GM21367 (cell line): ENCODE data around the gene SPOP.
"Not testable (repeated sequence)": the region's sequence is repeated elsewhere in the genome, so short reads cannot be mapped to it uniquely, and the experiment has no call there.

Experiments
- ATAC-seq: cut with Tn5 transposase; IDR thresholded peaks from one replicate; pipeline ENCODE4 v1.9.1; 2021; ENCODE audit not compliant: unreplicated experiment

Gene SPOP

DNA sequence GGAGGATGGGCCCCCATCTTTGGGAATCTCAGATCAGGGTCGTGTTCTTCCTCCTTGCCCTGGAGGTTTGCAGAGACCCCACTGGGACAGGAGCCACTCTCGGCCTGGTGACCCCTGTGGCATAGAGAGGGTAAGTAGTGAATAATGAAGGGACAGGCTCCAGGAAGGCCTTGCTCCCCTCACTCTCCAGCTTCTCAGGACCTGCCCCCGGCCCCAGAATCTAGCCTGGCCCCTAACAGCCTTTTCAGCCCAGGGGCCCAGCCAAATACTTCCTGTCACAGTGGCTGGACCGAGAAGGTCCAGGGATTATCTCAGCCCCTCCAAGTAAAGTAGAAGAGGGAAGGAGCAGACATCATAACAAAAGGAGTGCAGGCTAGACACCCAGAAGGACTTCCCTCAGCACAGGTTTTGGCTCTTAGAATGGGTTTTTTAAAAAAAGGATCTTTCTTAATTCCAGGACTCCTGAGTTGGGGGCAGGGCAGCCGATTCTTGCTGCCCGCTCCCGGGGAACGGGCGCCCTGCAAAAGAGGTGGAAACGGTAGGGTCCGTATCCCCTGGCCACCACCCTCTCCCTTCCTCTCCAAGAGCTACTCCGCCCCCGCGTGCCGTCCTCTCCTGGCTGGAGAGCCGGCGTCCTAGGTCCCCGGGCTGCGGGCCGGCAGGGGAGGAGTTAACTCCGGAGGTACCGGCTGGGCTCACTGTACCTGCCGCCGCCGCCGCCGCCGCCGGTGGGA is 102.8 kb downstream of the SPOP start:
- no peak for ATAC-seq

DNA sequence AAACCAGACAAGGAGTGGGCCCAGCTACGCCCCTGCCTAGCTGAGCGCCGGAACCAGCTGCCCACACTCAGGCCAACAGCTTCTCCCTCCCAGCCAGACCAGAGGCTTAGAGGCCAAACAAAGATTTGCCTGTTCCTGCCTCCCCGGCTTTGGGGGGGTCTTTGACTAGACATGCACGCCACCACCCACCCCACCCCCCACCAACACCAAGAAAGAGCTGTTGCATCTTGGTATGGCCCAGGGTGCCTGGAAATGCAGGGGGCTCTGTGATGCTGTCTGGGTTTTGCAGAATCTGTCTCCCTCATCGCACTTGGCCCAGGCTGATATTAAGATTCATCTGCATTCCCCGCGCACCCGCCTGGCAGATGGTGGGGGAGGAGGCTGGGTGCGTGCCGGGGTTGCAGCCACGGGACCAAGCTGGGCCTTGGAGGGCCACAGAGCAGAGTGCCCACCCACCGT is 103.5 kb downstream of the SPOP start:
- ATAC-seq, result no peak

DNA sequence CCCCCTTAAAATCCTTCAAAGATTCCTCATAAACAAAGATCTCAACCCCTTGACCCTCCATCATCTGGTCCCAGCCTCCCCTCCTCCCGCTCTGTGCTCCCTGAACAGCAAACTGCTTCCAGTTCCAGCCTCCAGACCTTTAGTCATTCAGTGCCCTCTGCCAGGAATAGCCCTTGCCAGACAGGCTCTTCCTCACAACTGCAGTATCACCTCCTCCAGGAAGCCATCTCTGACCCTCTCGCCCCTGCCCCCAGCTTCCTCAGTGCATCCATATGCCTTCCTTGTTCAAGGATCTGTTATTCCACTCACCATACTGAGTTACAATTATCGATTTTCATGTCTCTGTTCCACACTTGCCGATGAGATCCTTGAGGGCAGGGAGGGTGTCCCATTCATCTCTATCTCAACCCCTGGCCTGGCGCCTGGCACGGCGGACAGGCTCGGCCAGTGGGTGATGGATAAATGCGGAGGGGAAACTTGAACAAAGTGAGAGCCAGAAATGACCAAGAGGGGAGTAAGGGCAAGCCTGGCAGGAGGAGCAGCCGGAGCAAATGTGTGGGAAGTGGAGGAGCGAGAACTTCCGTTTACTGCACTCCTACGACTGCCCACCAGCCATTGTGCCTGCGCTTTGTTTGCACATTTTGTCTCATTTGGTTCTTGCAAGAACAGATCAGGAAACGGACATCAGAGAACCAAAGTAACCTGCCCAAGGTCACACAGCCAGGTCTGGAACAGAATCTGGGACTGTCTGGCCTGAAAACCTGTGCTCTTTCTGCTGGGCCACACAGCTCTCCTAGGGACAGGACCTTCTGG is 104.2 kb downstream of the SPOP start:
- no peak for ATAC-seq

DNA sequence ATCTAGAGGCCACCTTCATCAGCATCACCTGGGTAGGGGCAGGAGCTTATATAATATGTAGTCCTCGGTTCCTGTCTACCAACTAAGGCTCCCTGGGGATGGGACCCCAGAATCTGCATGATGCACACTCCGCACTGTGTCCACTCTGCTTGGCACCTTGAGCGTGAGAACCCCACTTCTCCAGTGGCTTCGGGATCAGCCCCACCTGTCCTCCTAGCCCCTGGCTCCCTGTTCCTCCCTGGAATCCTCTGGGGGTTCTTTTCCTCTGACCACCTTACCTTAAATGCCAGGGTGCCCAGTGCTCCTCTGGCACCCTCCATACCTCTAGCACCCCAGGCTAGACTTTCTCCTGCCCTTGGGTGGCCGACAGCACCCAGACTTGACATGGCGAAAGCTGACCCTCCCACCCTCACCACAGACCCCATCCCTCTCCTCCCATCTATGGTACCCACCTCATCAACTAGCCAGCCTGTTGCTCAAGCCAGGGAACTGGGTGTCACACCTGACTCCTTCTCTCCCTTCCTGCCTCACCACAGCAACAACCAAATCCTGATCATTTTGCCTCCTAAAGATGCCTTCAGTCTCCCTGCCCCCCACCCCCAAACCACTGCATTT is 105.0 kb downstream of the SPOP start:
- no peak for ATAC-seq

DNA sequence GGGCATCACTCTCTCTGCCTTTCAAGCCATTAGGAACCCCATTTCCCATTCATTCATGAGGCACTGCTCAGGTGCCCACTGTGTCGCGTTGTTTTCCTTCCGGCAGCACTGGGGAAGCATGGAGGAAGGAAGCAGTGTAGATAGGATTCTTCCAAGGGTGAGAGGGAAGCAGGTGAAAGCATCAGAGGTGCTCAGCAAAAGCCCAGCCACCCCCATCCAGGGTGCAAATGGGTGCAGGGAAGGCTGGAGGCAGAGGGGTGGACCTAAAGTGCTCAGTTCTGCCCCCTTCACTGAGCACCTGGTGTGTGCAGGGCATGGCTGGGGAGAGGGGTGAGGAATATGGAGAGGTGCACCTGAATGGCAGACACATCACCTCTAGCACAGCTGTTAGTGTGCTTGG is 105.7 kb downstream of the SPOP start:
- no peak for ATAC-seq

DNA sequence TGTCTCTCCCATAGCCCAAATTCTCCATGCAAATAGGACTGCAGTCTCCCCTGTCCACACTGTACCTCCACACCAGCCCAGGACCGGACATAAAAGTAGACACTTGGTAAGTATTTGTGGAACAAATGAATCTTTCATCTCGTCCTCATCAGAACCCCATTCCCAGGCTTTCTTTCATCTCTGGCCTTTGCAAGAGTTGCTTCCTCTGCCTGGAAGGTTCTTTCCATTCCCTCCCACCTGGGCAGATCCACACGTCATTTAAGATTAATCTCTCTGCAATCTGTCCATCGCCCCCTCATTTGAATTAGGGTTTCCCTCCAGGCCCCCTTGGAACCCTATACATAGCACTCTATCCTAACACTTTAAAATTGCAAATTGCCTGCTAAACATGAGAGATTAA is 106.1 kb downstream of the SPOP start:
- no peak for ATAC-seq

DNA sequence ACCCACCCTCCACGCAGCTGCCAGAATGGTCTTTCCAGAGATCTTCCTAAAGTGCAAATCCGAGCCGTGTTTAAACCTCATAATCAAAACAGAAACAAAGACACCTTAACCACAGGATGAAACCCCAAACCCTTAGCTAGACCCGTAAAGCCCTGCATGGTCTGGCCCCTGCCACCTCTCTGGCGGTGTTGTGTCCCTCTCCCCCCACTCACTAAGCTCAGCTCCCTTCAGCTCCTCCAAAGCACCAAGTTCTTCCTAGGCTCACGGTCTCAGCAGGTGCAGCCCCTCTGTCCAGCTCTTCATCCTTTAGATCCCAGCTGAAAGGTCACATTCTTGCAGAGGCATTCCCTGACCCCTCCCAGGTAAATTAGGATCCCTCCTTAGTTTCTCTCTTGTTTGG is 106.6 kb downstream of the SPOP start:
- no peak for ATAC-seq

DNA sequence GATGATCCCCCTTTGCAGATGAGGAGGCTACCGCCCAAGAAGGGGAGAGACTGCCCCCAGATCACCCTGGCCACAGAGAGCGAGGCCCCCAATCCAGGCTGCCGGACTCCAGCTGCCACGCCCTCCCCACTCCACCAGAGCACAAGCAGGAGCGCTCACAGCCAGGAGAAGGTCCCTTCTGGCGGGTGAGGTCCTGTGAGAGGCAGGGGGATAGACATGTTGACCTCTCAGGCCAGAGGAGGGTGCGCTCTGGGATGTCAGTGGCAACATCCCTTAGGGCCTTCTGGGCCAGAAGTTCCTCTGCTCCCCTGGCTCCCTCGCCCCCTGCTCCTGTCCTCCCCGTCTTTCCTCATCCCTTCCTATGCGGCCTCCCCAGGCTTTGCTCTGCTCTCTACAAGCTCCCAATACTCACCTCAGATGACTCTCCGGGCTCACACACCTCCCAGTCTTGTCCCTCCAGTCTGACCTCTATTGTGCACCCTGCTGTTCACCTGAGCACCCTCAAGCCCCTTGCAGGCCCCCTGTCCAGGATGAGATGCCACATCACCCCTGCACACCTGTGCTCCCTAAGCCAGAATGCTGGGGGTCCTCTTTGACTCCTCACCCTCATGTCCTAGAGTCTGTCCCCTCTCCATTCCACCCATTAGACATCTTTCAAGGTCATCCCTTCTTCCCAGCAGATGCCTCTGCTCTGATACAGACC is 107.2 kb downstream of the SPOP start:
- ATAC-seq, result no peak

DNA sequence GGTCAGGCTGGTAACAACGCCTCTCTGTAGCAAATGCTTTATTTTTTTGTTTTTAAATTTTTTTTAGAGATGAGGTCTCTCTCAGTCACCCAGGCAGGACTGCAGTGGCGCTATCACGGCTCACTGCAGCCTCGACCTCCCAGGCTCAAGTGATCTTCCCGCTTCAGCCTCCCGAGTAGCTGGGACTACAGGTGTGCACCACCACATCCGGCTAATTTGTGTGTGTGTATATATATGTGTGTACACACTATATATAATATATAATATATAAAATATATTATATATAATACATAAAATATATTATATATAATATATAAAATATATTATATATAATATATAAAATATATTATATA is 109.2 kb downstream of the SPOP start:
- ATAC-seq, result not testable (repeated sequence)

DNA sequence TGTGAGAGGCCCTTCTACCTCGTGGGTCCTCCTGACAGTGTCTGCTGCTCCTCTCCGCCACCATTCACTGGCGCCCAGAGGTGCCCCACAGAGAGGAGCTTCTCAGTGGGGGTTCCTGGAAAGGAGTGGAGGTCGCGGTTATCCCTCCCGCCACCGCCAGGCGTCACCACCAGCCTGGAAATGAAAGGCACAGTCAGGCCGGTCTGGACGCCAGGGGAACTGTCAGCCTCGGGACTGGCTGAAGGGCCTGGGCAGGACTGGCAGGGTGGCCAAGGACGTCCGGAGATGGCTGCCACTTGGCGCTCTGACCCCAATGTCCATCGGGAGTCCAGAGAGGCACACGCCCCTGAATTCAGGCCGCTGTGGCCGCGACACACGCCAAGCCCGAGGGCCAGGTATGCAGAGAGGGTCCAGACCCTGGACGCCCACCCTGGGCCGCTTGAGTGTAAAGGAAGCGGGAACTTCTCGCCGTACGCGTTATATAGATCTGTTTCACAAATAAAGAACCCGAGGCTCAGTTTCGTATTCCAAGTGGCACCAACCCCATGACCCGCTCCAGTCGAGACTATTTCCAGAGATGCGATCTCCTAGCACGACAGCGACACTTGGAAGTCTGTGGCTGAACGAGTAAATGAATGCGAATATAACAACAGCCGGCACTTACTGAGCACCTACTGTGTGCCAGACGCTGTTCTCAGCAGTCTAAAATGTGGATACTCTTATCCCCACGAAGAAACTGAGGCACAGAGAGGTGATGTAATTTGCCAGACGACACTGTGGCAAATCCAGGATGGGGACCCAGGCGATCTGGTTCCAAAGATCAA is 109.8 kb downstream of the SPOP start:
- ATAC-seq, result no peak

DNA sequence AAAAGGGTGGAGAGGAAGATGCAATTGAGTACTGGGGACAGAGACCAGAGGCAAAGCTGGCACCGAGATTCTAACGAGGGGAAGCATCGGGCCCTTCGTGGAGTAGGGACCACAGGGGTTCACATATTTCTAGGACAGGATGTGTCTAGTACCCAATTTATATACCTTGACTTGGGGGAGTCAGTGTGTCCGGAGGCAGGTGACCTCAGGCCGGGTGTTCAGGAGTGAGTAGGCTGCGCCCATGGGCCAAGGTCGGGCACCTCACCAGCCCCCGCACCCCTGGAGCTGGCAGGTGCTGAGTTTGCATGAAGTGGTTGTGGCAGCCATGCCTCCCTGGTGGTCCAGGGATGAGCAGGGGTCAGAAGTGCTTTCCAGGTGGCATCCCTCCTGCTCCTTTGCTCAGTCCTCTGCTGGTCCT is 110.8 kb downstream of the SPOP start:
- ATAC-seq, result no peak

DNA sequence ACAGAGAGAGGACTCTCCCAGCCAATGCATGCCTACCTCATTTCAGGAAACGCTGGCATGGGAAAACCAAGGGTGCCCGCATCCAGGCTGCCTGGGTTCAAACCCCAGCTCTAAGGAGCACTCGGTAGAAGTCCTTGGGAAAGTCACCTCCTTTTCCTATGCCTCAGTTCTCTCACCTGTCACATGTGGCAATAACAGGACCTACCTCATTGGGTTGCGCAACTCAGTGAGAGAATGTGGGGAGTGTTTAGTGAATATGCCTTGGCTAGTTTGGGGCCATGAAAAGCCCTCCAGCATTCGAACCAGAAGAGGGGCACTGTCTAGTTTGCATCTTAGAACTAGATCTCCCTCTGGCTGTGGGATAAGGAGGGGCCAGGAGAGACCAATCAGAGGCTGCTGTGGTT is 111.2 kb downstream of the SPOP start:
- ATAC-seq, result no peak

DNA sequence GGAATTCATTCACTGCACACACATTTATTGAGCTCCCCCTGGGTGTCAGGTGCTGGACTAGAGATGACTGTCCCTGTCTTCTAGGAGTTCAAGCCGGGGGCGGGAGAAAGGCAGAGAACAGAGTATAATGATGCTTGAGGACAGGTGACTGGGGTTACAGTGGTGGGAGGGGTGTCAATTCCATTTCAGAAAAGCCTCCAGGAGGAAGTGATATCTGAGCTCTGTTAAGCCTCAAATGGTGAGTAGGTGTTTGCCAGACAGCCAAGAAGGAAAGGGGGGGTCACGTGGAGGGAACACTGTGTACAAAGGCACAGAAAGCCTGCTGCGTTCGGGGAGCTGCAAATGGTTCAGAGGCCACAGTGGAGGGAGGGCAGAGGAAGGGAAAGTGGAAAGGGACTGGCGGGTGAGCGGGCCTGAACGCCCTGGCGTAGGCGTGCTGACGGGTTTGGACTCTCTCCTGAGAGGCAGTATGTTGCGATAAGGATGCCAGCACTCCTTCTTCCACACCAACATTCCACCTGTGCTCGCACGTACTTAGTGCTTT is 111.9 kb downstream of the SPOP start:
- no peak for ATAC-seq

DNA sequence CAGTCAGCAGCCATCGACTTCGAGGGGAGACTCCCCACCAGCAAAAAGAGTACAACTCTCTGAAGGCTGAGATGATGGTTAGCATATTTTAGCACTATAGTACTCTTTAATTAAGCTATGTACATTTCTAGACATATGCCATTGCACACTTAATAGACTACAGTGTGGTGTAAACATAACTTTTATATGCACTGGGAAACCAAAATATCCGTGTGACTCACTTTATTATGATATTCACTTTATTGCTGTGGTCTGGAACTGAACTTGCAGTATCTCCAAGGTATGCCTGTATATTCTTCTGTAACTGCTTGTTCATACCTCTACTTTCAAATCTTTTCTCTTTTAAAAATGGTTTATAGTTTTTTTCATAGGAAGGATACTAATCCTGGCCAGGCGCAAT is 113.3 kb downstream of the SPOP start:
- no peak for ATAC-seq

DNA sequence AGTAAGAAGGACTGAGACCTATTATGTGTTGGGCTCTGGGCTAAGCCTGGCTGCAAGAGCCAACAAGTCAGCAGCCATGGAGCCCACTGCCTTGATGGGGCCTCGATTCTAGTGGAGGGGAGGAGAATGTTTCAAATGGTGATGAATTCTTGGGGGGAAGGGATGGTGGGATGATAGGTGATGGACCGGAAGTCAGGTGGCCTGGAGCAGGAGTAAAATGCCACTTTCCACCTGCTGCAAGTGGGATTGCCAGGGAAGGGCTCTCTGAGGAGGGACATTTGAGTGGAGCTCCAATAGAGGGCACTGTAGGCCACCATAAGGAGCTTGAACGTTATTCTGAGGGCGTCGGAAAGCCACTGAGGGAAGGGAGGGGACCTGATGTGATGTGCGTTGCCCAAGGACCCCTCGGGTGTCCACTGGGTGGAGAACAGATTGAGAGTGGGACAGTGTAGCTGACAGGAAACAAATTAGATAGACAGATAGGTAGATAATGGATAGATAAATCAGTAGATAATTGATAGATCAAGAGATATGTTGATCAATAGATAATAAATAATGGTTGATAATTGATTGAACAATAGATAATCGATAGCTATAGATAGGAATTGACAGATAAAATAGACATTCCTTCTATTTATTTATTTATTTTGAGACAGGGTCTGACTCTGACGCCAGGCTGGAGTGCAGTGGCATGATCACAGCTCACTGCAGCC is 120.4 kb downstream of the SPOP start:
- ATAC-seq, result no peak

DNA sequence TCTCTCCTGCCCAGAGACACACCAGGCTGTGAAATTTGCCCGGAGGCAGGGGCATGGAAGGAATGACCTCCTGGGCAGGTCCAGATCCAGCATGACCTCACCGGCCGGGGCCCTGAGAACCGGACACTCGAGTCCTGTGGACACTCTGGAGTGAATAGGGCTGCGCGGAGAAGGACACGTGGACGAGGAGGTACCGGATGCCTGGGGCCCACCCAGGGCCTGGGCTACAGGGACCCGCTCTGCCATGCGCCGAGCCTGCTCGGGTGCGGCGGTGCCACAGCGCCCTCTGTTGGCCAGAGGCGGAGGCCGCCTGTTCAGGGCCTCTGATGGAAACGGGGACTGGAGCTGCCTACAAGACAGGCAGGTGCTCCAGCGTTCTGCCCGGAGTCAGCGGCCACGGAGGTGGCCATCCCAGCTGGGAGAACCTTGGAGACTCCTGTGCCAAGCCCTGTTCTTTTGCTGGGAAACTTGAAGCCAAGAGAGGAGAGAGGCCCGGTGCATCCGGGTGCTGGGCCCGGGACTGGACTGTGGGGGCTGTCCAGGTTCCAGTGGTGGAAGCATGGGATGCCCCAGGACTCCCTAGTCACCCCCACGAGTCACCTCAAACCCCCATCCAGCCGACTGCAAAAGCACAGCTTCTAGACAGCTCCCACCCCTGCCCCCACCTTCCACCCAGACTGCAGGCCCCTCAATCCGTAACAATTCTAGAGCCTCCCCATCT is 121.5 kb downstream of the SPOP start:
- no peak for ATAC-seq

DNA sequence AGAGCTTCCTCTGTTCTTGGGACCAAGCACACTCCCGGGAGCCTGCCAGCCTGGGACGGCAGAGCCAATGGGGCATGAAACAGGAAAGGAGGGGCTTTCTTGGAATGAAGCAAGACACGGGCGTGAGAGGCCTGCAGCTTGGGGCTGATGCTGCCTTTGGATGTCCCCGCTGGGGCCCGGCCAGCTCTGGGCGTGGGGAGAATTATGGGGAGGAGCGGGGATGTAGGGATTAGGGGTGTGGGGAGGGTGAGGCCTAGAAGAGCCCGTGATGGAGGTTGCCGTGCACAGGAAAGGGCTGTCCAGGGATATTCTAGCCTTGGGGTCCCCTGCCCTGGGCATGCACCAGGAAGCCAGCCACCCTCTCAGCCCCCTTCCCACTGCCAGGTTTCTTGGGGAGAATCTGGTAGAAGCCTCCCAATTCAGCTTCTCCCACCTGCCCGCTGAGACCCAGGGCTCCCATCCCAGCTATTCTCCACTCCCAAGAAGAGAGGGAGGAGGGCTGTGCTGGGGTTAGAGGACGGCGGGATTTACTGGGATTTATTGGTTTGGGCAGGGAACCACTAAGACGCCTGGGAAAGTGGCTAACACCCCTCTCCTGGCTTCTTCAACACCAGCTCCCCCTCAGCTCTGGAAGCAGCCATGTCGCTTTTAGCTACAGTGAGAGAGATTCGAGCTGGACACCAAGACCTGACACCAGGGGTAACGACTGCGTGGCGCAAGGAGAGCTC is 122.2 kb downstream of the SPOP start:
- ATAC-seq, result no peak

DNA sequence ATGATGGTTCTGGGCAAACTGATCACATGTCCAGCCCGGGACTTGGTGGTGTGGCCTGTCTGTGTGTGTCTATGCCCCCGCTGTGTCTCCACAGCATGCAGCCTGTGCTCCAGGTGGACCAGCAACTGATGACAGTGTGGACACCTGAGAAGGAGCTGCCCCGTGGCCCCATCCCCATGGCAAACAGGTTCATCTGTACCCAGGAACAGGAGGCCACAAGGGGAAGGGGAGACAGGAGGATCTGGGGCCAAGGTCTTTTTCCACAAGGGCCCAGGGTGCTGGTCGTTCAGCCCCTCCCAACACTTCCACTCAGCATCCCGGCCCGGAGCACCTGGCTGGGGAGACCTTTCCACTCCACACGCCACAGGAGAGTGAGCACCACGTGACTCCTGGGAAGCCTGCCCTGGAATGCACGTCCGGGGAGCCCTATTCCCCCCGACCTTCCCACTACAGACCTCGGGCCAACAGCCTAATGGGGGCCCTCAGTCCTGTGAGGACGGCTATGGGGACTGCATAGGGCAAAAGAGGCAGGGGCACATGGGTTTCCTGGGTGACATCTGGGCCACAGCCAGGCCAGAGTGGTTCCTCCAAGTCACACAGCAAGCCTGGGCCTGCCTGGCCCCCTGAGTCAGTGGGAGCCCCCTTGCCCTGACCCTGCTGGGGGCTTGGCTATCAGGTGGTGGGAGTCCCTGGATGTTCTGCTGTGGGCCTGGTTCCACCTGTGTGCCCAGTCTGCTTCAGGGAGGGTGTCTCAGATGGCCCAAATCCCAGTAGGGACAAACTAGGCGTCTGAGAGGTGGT is 123.0 kb downstream of the SPOP start:
- no peak for ATAC-seq
